Heart right ventricle (tissue), 16 donors: Measurements from ENCODE around the gene CYRIA. TPM values are rescaled to one million over a fixed set of nuclear protein-coding genes. Genes with fewer than 3 reads are reported as not detected.
A peak's percentile ranks its signal among the peaks of the same experiment; 100 is the strongest.

Experiments used
- ATAC-seq, 8 donors: fragments of 200-7000 bp; cut with Tn5 transposase; one replicate each; pipeline ENCODE4 v1.9.1; 2020; ENCODE audit warnings: mild to moderate bottlenecking in 8 of 8, moderate library complexity in 8 of 8, moderate number of reproducible peaks in 1 of 8
- DNase-seq, 2 donors: peaks; one replicate each; pipeline ENCODE4 v3.0.0-alpha.2; 2020
- H3K27ac ChIP-seq, 10 donors: fragments of 200-600 bp; sonication (generic) in 2 of 10; one replicate each; pipeline versions ENCODE4 v1.5.0 to v1.8.0; 2020 to 2022; ENCODE audit warnings: mild to moderate bottlenecking in 3 of 10
- H3K27me3 ChIP-seq, 7 donors: fragments of 200-600 bp; one replicate each; pipeline ENCODE4 v1.8.0; 2021 to 2022; ENCODE audit warnings: mild to moderate bottlenecking in 2 of 7
- H3K36me3 ChIP-seq, 9 donors: fragments of 200-600 bp; sonication (generic) in 1 of 9; one replicate each; pipeline versions ENCODE4 v1.5.0 to v1.8.0; 2020 to 2022; ENCODE audit warnings: mild to moderate bottlenecking in 2 of 9
- H3K4me1 ChIP-seq, 9 donors: fragments of 200-600 bp; sonication (generic) in 1 of 9; one replicate each; pipeline versions ENCODE4 v1.5.0 to v1.8.0; 2020 to 2022; ENCODE audit warnings: mild to moderate bottlenecking in 4 of 9
- H3K4me3 ChIP-seq, 10 donors: fragments of 200-600 bp; sonication (generic) in 2 of 10; one replicate each; pipeline versions ENCODE4 v1.5.0 to v1.8.0; 2020 to 2022; ENCODE audit warnings: mild to moderate bottlenecking in 7 of 10, moderate library complexity in 2 of 10
- H3K9me3 ChIP-seq, 11 donors: fragments of 200-600 bp in 10 of 11; sonication (generic) in 2 of 11; one replicate each; pipeline versions ENCODE4 v1.5.0 to v1.8.0; 2013 to 2022; ENCODE audit warnings: mild to moderate bottlenecking in 2 of 11, control low read depth in 1 of 11, moderate library complexity in 1 of 11
- WGBS, 2 donors: extraction: QIAGEN DNeasy Blood & Tissue Kit; methylation state at CpG; one replicate each; pipeline ENCODE4 v1.1.7; 2013; ENCODE audit warnings: inconsistent platforms in 1 of 2; 5-methylcytosine and 5-hydroxymethylcytosine counted together
- intact Hi-C, 10 donors: fragments of 100-400 bp; cut with DNase I; formaldehyde crosslinking; loops; one replicate each; pipeline versions ENCODE4 v1.11.1 to v1.14.2; 2022
- polyA plus RNA-seq, 2 donors: library from polyadenylated mRNA; stranded (reverse); fragments of 200-250 nt; gene quantifications; one replicate each; pipeline ENCODE4 v1.2.3, GENCODE V29; 2013
- total RNA-seq, 10 donors: library from RNA; stranded (reverse); fragmentation: NEBNext Ultra II Directional in 3 of 10; extraction: Animal tissue kit (Norgen Biotek cat#: 25700) in 3 of 10; gene quantifications; one replicate each; pipeline versions ENCODE4 v1.2.1 to v1.2.4, GENCODE V29; 2021 to 2023
- TF ChIP-seq, protein P1 (sequence below), 9 donors: fragments of 200-600 bp; sonication (generic) in 2 of 9; IDR thresholded peaks; one replicate each; pipeline versions ENCODE4 v1.5.0 to v1.8.0; 2021 to 2022; ENCODE audit warnings: antibody characterized with exemption in 9 of 9, mild to moderate bottlenecking in 5 of 9, moderate library complexity in 1 of 9
- donor health status: Arrhythmogenic right ventricular cardiomyopathy.
- donor health status: ischemic (EF 13 %, LVEDD 7.1; RV severe dilation, severe dysfunction).
- donor health status: healthy with polysubstance abuse.
- donor health status: DM: no; HTN: yes; CAD: no.
- donor health status: DM: no; HTN: no; CAD: no.
- donor health status: ischemic (EF 25% LVEDD 6.9; RV normal size, moderate dysfunction).
- donor health status: ischemic (EF 25% LVEDD 5.7; RV mildly dilated, moderate dysfunction).
- donor health status: healthy.
- donor health status: DM: yes; HTN: yes; CAD: no.
- donor health status: Ischemic cardiomyopathy.
- donor health status: ischemic (EF 35%, LVEDD 5.7; RV mildly dilated, moderate dysfunction).
- donor health status: nonischemic (EF 11% LVEDD 7.7; RV severe dilation, severe dysfunction).
- donor health status: DM: yes; HTN: yes; CAD: no.
- donor health status: PGD.
- donor health status: ischemic (EF 29% LVEDD 5.4; RV normal size, mild dysfunction).
- donor health status: nonischemic (EF 23%, LVEDD 6.1; RV moderate dilation, normal function).

CYRIA gene
- total and polyA plus RNA-seq, 12 donors = 1.2 to 10.6 (median 3.1) TPM

DNA sequence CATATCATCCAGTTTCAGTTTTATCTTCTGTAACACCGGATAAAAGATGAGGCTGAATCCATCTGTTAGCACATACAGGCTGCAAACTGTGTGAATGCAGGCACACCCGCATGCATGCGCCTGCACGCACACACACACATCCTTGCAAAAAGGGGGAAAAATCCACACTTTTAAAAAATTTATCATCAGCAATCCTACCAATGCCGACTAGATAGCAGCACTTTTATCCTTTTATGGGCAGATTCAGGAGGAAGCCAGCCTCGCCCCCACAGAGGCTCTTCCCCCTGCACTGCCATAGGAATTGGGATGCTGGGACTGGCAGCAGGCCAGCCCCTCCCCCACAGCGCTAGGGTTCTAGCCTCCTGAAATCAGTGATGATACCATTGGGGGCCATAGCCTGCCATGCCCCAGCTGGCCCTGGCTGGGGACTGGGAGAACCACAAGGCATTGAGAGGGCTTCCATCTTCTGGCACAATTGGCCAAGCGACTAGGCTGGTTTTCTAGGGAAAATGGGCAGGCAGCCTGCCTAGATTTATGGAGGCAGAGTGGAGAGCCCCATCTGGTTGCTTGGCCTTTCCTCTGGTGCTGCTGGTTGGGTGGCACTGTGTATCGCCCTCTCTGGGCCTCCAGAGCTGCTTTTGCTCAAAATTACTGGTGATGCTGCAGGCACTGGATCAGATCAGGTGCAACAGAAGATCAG is 25.5 kb downstream of the CYRIA start:
- H3K4me3 ChIP-seq = no peak overlapping the region
- peak overlapping the region in 1 of 10 donors; percentile 45 for H3K27ac ChIP-seq
- intact Hi-C loops = no loop called here
- peaks cover 4 to 70% (median 28%) of the 10 kb centered on the region in 9 donors for H3K4me1 ChIP-seq
- WGBS, 2 donors = 73 to 77% methylated on average over 9 of the region's 9 CpGs
- no peaks in the 10 kb centered on the region for H3K9me3 ChIP-seq
- ATAC-seq (no peak), DNase-seq (no peak)
- no peaks in the 10 kb centered on the region for H3K27me3 ChIP-seq
- TF ChIP-seq, protein P1, sequence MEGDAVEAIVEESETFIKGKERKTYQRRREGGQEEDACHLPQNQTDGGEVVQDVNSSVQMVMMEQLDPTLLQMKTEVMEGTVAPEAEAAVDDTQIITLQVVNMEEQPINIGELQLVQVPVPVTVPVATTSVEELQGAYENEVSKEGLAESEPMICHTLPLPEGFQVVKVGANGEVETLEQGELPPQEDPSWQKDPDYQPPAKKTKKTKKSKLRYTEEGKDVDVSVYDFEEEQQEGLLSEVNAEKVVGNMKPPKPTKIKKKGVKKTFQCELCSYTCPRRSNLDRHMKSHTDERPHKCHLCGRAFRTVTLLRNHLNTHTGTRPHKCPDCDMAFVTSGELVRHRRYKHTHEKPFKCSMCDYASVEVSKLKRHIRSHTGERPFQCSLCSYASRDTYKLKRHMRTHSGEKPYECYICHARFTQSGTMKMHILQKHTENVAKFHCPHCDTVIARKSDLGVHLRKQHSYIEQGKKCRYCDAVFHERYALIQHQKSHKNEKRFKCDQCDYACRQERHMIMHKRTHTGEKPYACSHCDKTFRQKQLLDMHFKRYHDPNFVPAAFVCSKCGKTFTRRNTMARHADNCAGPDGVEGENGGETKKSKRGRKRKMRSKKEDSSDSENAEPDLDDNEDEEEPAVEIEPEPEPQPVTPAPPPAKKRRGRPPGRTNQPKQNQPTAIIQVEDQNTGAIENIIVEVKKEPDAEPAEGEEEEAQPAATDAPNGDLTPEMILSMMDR (IDR thresholded peaks at IDR 0.05) = no peak
- peaks cover 0 to 26% (median 0%) of the 10 kb centered on the region in 9 donors for H3K36me3 ChIP-seq

DNA sequence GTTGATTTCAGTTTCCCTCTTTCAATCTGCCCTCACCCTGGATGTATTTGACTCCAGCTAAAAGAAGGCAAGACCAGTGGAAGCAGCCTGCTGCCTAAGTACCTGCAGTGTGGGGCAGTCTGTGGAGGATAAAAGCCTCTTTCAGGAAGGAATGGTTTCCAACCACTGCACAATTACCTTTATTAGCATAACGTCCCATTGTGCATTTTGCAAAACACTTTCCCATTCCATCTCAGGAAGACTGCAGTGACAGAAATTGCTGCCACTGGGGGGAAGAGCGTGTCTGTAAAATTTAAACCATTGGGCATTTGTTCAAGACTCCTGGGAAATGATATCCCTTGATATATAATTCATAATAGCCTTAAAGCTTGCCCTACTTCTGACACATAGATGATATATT is 26.2 kb downstream of the CYRIA start:
- H3K9me3 ChIP-seq = no peaks in the 10 kb centered on the region
- peaks cover 0 to 26% (median 0%) of the 10 kb centered on the region in 9 donors for H3K36me3 ChIP-seq
- intact Hi-C loops = no loop called here
- H3K4me1 ChIP-seq = peaks cover 4 to 70% (median 28%) of the 10 kb centered on the region in 9 donors
- ATAC-seq (no peak), DNase-seq (no peak)
- no peak overlapping the region for H3K4me3 ChIP-seq
- WGBS, 2 donors = 60 to 66% methylated on average over 2 of the region's 2 CpGs
- no peaks in the 10 kb centered on the region for H3K27me3 ChIP-seq
- H3K27ac ChIP-seq = no peak overlapping the region
- TF ChIP-seq, protein P1 (IDR thresholded peaks at IDR 0.05) = peak in 2 of 9 donors; percentile 5 to 9

DNA sequence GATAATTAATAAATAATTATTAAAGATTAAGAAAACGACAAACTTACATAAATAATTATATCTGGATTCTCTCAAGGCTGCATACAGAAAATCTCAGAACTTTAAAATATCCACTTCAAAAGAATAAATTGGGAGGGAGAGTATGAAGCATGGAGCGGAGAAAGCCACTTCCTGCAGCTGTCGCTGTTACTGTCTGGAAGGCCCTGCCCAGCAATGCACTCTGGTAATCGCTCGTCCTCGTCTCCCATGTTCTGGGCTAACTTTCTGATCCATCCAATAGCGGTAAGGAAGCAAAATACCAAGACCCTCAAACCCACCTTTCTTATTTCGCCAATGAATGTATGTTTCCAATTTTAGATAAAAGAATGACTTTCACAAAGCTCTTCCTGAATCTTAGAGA is 26.7 kb downstream of the CYRIA start:
- Histone ChIP-seq H3K4me3 (no peak overlapping the region), H3K36me3 (peaks cover 0 to 26% (median 0%) of the 10 kb centered on the region in 9 donors), H3K4me1 (peaks cover 4 to 70% (median 28%) of the 10 kb centered on the region in 9 donors), H3K27me3 (no peaks in the 10 kb centered on the region), H3K27ac (no peak overlapping the region), H3K9me3 (no peaks in the 10 kb centered on the region)
- ATAC-seq (peak in 3 of 8 donors; percentile 43 to 56 (median 46)), DNase-seq (no peak)
- 54 to 67% methylated on average over 8 of the region's 8 CpGs for WGBS, 2 donors
- TF ChIP-seq, protein P1 (IDR thresholded peaks at IDR 0.05) = peak in 1 of 9 donors; percentile 25
- intact Hi-C loops = no loop called here

DNA sequence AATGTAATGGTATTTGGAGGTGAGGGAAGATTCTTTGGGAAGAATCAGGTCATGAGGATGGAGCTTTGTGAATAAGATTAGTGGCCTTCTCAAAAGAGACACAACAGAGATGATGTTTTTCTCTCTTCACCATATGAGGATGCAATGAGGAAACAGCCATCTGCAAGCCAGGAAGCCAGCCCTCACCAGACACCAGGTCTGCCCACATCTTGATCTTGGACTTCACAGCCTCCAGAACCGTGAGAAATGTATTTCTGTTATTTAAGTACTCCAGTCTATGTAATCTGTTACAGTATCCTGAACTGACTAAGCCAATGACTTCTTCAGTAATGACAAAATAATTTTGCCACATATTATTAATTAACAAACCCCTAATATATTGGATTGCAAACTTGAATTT is 28.3 kb downstream of the CYRIA start:
- 80 to 91% methylated on average over 1 of the region's 1 CpG for WGBS, 2 donors
- intact Hi-C loops = no loop called here
- no peaks in the 10 kb centered on the region for H3K27me3 ChIP-seq
- ATAC-seq (no peak), DNase-seq (no peak)
- H3K36me3 ChIP-seq = peaks cover 0 to 26% (median 0%) of the 10 kb centered on the region in 9 donors
- peaks cover 4 to 71% (median 31%) of the 10 kb centered on the region in 9 donors for H3K4me1 ChIP-seq
- H3K4me3 ChIP-seq = no peak overlapping the region
- H3K27ac ChIP-seq = no peak overlapping the region
- H3K9me3 ChIP-seq = no peaks in the 10 kb centered on the region
- TF ChIP-seq, protein P1 (IDR thresholded peaks at IDR 0.05) = no peak
